K562 (cell line): ENCODE data around the gene SLC49A3. TPM values are rescaled to one million over a fixed set of nuclear protein-coding genes. Genes with fewer than 3 reads are reported as not detected.

Experiments
- AFF1 ChIP-seq, 2 experiments: fragments of 450-650 bp; IDR thresholded peaks; 2 replicates each; pipeline ENCODE4 v1.6.1; 2018; ENCODE audit warnings: mild to moderate bottlenecking in 2 of 2, low read depth in 1 of 2; ENCODE audit not compliant: partially characterized antibody in 2 of 2
- DEAF1 ChIP-seq: fragments of 450-650 bp; formaldehyde crosslinking; IDR thresholded peaks from 2 replicates; pipeline ENCODE4 v1.4.0; 2020; ENCODE audit warnings: mild to moderate bottlenecking, moderate library complexity
- THAP7 ChIP-seq: fragments of 250-450 bp; sonication (Bioruptor Pico); IDR thresholded peaks from 2 replicates; pipeline ENCODE4 v1.5.0; 2021
- WHSC1 ChIP-seq: IDR thresholded peaks from one replicate; pipeline ENCODE4 v1.6.1; 2012; ENCODE audit warnings: low read length, control low read depth, inconsistent platforms
- ZBTB33 ChIP-seq: sonication (generic); formaldehyde crosslinking; IDR thresholded peaks from 2 replicates; pipeline ENCODE4 v1.8.1; 2023; ENCODE audit warnings: mild to moderate bottlenecking, missing genetic modification reagents
- ZBTB40 ChIP-seq, 2 experiments: fragments of 450-650 bp in 1 of 2; sonication (generic) in 1 of 2; formaldehyde crosslinking in 1 of 2; IDR thresholded peaks; 2 replicates each; pipeline versions ENCODE4 v1.7.1 to v1.9.0; 2016 to 2022; ENCODE audit warnings: inconsistent platforms in 1 of 2, mild to moderate bottlenecking in 1 of 2, missing genetic modification reagents in 1 of 2
- polyA plus RNA-seq, 8 experiments: library from polyadenylated mRNA; depleted of rRNA in 4 of 8; stranded (reverse) in 5 of 8; unstranded in 3 of 8; fragments of >200 nt; fragmentation: Nextera tagmentation in 2 of 8; fragmentation: Illumina TruSeq in 1 of 8; extraction: Ambion mirVana in 2 of 8; extraction: Trizol in 1 of 8; gene quantifications; 2 replicates each; pipeline versions ENCODE4 v1.2.1 to v1.2.3, GENCODE V29; 2011 to 2014; ENCODE audit warnings: inconsistent platforms in 1 of 8, missing spikeins in 1 of 8
- total RNA-seq, 7 experiments: library from RNA; depleted of rRNA in 6 of 7; stranded (reverse); fragments of >200 nt in 6 of 7; fragmentation: Illumina TruSeq in 2 of 7; extraction: Trizol in 2 of 7; gene quantifications; 2 replicates each; pipeline versions ENCODE4 v1.2.1 to v1.2.3, GENCODE V29; 2011 to 2021; ENCODE audit warnings: low replicate concordance in 1 of 7

The SLC49A3 gene
- total and polyA plus RNA-seq, 9 of the 15 experiments (the other 6 are each of a cell fraction or from before 2014, with no cell fraction given) = 0.24 to 0.41 TPM; not detected in 7

GRCh38 chr4:687048-687970 is 1.6 kb downstream of the SLC49A3 start (continued):
- TF ChIP-seq AFF1 (IDR thresholded peaks at IDR 0.05; ENCODE audit: low read depth in 1 of 2, partially characterized antibody in 2 of 2) (no peak), ZBTB40 (IDR thresholded peaks at IDR 0.05) (no peak), ZBTB40 (CRISPR knock-in tag; IDR thresholded peaks at IDR 0.05) (no peak), DEAF1 (CRISPR knock-in tag) (no peak), WHSC1 (no peak), THAP7 (CRISPR knock-in tag) (no peak), ZBTB33 (CRISPR knock-in tag) (peak; percentile 40; the same call in 1 of the 2 replicates)
